Fibroblast of gingiva (primary cell): Measurements from ENCODE around the gene RMDN2.

Source experiments
- DNase-seq: peaks from one replicate; pipeline ENCODE4 v3.0.0-alpha.2; 2011; ENCODE audit warnings: low read depth

RMDN2 gene, protein sequence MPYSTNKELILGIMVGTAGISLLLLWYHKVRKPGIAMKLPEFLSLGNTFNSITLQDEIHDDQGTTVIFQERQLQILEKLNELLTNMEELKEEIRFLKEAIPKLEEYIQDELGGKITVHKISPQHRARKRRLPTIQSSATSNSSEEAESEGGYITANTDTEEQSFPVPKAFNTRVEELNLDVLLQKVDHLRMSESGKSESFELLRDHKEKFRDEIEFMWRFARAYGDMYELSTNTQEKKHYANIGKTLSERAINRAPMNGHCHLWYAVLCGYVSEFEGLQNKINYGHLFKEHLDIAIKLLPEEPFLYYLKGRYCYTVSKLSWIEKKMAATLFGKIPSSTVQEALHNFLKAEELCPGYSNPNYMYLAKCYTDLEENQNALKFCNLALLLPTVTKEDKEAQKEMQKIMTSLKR

GRCh38 chr2:37925063-37925897 lies at the start of gene RMDN2:
Gene RMDN2 (plus strand): TSS chr2:37925287. CDS start chr2:37929278, 3,991 bp downstream.
- DNase-seq, result peak; percentile 93

DNA sequence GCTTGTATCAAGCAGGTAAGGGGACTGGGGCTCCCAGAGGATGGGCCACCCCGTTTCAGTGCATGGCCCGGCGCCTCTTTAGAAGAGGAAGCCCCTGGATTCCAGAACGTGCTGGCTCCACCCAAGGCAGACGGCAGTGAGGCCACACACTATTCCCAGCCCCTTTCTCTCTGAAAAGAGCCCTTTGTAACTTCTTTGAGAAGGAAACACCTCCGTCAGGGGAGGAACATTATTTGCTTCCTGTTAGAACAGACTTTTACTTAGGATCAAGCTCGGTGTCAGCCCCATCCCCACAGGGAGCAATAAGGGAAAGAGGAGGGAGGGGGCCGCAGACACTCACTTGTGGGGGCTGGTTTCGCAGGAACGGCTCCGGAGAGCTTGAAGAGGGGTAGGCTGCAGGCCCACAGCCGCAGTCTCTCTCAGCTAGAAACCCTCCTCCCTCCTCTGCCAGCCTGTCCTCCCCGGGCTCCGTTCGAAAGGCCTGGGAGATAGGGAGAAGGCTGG lies 49.6 kb upstream of the RMDN2 start:
- DNase-seq, result no peak

GRCh38 chr2:37876227-37876626 lies 48.9 kb upstream of the RMDN2 start:
- no peak for DNase-seq

DNA sequence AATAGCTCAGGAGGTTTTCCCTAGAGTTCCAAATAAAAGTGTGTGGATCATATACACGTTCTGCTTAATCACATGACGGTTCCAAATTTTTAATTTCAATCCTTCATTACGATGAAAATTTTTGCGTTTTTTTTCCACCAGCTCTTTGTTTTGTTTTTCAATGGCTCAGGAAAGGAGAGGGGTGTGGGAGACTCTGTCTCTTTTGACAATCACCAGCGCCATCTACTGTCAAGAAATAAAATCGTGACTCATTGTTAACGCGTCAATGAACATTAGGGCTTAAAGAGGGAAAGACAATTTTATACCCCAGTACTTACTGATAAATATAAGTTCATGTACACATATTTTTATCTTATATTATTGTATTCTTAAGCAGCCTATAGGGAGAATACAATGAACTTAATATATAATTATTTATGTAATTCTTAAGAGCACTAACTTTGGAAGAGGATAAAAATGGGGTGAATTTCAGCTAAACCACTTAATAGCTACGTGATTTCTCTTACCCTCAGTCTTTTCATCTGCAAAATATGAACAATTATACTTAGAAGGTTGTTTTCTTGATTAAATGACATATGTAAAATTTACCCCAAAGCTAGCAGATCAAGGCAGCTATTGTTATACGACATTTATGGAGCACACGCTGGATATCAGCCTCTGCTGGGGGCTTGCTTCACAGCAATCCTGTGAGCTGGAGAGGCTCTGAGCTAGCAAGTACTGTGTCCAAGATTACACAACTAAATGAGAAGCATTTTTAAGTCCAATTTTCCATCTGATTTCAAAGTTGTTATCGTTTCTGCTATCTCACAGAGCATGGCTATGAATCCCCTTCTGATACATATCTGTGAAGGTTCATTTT lies 47.4 kb upstream of the RMDN2 start:
- DNase-seq, result peak; percentile 40

DNA sequence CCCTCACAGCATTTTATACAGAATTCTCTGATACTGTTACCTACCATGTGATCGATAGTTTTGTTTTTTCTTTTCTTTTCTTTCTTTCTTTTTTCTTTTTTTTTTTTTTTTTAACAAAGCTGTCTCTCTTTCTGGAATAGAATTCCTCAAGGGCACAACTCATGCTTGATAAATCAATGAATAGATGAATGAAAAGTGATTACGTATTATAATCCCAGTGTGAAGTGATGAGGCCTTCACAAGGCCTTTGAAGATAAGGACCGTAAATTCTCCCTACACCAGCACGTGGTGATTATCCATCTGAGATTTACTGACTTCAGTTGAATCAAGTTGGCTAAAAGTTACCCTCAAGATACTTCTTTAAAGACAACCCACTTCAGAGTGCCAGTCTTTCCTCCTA lies 46.6 kb upstream of the RMDN2 start:
- no peak for DNase-seq

GRCh38 chr2:37880551-37880950 lies 44.5 kb upstream of the RMDN2 start:
- DNase-seq, result no peak

DNA sequence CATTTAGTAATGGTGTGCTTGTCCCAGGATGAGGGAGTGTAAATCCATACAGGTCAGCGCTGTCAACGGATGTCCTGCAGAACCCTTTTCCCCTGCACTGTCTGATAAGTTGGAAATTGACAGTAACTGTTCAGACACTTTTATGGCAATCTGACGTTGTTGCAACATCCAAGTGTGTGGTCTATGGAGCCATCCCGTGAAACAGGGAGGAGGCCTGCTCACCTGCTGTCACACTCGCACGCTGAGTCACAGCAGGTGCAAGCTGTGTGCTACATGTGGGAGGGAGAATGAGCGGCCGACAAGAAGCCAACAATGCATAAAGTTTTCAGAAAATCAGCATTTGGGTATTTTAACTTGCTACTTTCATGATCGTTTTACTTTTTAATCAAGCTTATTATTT lies 43.7 kb upstream of the RMDN2 start:
- DNase-seq, result no peak

DNA sequence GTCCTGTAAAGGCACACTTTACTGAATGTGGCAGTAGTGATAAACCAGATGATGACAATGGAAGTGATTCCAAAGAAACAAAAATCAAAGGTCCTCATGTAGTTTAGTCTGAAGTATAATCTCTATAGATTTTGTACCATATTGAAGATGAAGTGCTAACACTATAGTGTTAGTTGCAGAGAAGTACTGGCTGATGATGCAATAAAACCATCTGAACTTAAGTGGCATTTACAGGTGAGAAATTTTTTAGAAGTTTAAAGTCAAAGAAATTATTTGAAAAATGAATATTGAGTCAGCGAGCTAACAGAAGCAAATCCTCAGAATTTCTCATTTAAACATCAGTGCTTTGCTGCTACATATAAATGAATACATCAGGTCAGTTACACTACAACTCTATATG lies 43.1 kb upstream of the RMDN2 start:
- no peak for DNase-seq

DNA sequence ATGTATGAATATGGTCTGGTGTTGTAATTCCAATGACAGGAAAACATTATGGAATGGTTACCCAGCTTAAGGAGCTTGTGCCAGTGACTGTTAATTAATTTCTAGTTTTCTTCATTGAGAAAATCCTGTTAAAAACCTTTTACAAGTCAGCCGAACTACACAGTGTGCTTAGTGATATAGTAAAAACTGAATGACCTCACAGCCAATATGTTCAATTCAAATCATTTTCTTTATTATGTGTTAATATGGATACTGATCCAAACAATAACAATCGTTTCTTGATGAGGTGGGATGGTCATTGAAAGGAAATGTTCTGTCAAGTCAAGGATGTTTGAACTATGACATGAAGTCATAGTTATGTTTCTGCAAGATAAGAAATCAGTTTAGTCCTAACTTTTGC lies 41.6 kb upstream of the RMDN2 start:
- DNase-seq, result no peak

DNA sequence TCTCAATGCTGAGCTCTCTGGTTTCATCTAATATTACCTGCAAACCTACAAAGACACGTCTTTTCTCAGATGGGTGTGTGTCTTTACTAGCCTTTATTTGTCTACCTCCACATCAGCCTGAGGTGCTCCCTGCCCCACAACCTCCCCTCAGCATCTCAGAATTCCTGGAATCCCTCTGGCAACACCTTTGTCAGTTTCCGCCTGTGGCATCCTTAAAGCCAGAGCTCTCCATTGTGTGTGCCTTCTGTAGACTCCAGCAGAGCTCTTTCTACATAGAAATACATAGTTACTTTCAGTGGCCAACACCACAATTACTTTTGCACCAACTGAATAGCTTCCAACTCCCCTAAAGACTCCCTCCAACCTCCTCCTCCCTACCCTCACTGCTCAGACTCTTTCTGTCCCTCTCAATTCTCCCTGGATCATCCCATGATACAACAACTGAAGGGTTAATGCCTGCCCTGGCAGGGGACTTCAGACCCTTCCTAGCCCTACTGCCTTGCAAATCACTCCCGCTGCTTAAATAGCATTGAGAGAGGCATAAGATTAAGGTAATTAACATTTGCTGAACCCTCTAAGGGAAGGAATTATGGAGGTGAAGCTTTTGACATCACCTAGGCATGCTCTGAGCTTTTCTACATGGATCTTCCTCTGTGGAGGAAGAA lies 39.6 kb upstream of the RMDN2 start:
- DNase-seq, result no peak

DNA sequence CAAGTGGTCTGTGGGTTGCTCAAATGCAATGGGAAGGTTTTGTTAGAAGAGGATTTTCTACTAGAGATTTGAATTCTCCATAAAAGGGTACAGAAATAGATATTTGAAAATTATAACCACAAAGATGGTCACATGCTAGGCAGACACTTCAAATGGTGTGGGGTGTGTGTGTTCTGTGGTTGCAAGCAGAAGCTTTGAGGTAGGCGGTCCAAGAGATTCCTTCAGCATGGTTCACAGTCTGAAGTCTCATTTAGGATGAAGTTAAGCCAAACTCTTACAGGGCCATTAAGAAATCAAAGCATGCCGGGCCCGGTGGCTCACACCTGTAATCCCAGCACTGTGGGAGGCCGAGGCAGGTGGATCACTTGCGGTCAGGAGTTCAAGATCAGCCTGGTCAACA lies 38.3 kb upstream of the RMDN2 start:
- peak; percentile 46 for DNase-seq

GRCh38 chr2:37887286-37887685 lies 37.8 kb upstream of the RMDN2 start:
- no peak for DNase-seq

DNA sequence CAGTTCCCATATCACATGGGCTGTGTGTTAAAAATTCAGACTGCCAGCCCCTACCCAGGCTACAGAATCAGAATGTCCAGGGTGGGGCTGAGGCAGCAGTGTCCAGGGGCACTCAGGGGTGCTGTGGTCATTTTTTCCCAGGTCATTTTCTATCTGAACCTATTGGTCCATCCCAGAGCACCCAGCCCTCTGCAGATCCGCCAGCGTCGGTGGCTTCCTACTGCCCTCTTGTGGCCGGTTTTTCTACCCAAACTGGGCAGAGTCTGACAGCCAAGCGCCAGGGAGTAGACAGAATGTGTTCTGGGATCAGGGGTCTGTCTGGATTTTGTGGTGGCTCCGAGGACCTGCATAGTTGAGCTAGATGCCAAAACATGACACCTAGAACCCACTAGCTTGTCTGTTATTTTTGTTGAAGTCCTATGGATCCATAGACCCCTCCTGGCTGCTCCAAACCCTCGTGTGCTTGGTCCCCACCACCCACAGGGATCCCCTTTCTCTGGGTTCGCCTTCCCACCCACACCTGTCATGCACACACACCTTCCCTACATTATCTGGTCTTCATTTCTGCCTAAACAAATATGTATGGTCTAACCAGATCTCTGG lies 34.1 kb upstream of the RMDN2 start:
- peak; percentile 44 for DNase-seq

- DNase-seq, result no peak
Measured at GRCh38 chr2:37891846-37892435, 33.1 kb upstream of the RMDN2 start.

- no peak for DNase-seq
Measured at GRCh38 chr2:37892436-37893114, 32.5 kb upstream of the RMDN2 start.

GRCh38 chr2:37893327-37893726 lies 31.8 kb upstream of the RMDN2 start:
- no peak for DNase-seq

GRCh38 chr2:37894047-37894446 lies 31.0 kb upstream of the RMDN2 start:
- no peak for DNase-seq

DNA sequence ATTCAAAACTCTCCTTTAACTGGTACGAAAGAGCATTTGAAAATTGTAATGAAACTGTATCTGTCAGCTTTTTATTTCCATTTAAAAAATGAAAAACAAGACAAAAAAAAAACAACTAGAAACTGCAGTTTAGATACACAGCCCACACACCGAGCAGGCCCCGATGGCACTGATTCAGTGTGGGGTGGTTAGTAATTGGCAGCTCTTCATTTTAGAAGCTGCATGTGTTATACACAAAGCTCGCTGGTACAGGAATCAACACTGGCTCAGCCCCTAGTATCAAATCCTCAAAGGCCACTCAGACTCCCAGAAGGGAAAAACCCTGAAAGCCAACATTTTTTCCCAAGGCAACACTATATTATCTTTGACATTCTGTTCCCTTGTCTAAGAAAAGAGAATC lies 30.5 kb upstream of the RMDN2 start:
- DNase-seq, result peak; percentile 52

DNA sequence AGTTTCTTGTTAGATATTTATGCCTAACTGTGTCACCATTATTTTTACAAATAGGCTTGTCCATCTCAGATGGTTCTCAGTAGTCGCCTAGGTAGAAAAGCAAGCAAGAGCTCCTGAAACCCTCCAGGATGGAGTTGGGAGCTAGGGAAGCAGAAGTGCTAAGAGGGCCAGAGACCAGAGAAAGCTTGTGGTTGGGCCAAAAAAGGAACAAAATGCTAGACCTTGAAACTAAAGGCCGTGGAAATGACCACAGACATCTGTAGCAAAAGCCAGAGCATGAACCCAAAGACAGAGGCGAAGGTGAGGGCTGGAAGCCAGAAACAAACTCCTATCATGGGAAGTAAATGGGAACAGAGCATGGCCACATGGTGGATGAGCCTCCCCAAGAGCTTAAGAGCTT lies 29.9 kb upstream of the RMDN2 start:
- DNase-seq, result no peak

- DNase-seq, result no peak
Measured at GRCh38 chr2:37896319-37896718, 28.8 kb upstream of the RMDN2 start.
